Activated CD8-positive, alpha-beta memory T cell treated with anti-CD3 and anti-CD28 coated beads for 36 hours (primary cell): ENCODE results near the gene ZDHHC18. TPM values are rescaled to one million over a fixed set of nuclear protein-coding genes. Genes with fewer than 3 reads are reported as not detected.
"Not testable (repeated sequence)": the region's sequence is repeated elsewhere in the genome, so short reads cannot be mapped to it uniquely, and the experiment has no call there.

ENCODE experiments used
- CTCF ChIA-PET: fragments of 350-600 bp; sonication (Branson Sonifier 250); formaldehyde crosslinking; loops from one replicate; lab custom pipeline; 2021; ENCODE audit warnings: antibody characterized with exemption; lab: Charles Lee
- POLR2A ChIA-PET: fragments of 350-600 bp; sonication (Branson Sonifier 250); formaldehyde crosslinking; loops from one replicate; lab custom pipeline; 2021; ENCODE audit warnings: antibody characterized with exemption; lab: Charles Lee
- total RNA-seq, 2 experiments: library from RNA; stranded (reverse); gene quantifications; one replicate each; pipeline ENCODE4 v1.2.3, GENCODE V29; 2021

Gene ZDHHC18
- total RNA-seq, 2 experiments from 2014 or later: 61.3 to 64.4 TPM

DNA sequence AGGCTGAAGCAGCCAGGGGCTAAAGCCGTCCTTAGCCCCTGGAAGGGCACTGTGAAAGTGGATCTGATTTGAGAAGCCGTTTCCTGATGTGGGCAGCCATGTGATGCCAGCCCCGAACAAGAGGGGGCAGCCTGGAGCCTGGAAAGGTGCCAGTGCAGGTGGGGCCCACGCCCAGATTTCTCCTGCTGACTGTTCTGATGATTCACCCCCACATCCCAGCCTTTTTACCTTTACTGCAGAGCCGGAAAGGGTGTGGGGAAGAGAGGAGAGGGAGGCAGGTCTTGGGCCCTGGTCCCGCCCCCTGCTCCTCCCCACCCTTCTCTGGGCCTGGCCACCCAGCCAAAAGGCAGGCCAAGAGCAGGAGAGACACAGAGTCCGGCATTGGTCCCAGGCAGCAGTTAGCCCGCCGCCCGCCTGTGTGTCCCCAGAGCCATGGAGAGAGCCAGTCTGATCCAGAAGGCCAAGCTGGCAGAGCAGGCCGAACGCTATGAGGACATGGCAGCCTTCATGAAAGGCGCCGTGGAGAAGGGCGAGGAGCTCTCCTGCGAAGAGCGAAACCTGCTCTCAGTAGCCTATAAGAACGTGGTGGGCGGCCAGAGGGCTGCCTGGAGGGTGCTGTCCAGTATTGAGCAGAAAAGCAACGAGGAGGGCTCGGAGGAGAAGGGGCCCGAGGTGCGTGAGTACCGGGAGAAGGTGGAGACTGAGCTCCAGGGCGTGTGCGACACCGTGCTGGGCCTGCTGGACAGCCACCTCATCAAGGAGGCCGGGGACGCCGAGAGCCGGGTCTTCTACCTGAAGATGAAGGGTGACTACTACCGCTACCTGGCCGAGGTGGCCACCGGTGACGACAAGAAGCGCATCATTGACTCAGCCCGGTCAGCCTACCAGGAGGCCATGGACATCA is 36.5 kb downstream of the ZDHHC18 start, which contains the start of gene SFN:
SFN (plus strand) TSS at position 369 of the 904 bp plus-strand sequence; CDS start at position 433, 64 bp downstream.
- ChIA-PET POLR2A (interaction anchor here (0.5 to 1.2 kb wide), 2 partner anchors 29 to 479 kb away, joined by 3 to 4 read pairs; no protein-coding TSS in a partner anchor), CTCF (interaction anchor here (0.5 to 3.8 kb wide), 5 partner anchors 12 to 74 kb away, joined by 3 to 16 read pairs (median 3); no protein-coding TSS in a partner anchor)

DNA sequence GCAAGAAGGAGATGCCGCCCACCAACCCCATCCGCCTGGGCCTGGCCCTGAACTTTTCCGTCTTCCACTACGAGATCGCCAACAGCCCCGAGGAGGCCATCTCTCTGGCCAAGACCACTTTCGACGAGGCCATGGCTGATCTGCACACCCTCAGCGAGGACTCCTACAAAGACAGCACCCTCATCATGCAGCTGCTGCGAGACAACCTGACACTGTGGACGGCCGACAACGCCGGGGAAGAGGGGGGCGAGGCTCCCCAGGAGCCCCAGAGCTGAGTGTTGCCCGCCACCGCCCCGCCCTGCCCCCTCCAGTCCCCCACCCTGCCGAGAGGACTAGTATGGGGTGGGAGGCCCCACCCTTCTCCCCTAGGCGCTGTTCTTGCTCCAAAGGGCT is 37.2 kb downstream of the ZDHHC18 start:
- CTCF ChIA-PET: interaction anchor here (0.5 to 3.8 kb wide), 5 partner anchors 13 to 75 kb away, joined by 3 to 16 read pairs (median 3); no protein-coding TSS in a partner anchor
- POLR2A ChIA-PET: interaction anchor here (0.5 to 1.2 kb wide), 3 partner anchors 27 to 479 kb away, joined by 3 to 4 read pairs (median 3); partner anchors contain the start of gene GPN2

GRCh38 chr1:26864610-26865480 is 38.4 kb downstream of the ZDHHC18 start:
- POLR2A ChIA-PET: interaction anchor here (0.5 to 2.2 kb wide), 15 partner anchors 9 to 330 kb away, joined by 3 to 13 read pairs (median 4); partner anchors contain the start of genes GPATCH3, GPN2, NUDC and PIGV
- CTCF ChIA-PET: interaction anchor here (0.6 to 3.8 kb wide), 9 partner anchors 9 to 157 kb away, joined by 3 to 16 read pairs (median 5); no protein-coding TSS in a partner anchor

DNA sequence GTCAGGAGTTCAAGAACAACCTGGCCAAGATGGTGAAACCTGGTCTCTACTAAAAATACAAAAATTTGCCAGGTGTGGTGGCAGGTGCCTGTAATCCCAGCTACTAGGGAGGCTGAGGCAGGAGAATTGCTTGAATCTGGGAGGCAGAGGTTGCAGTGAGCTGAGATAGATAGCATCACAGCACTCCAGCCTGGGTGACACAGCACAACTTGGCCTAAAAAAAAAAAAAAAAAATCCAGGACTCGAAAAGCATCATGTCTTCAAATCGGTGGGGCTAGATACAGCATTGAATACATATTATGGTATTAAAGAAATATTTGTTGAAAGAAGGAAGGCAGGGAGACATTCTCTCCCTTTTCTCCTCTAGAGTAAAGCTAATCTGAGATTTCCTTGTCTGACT is 46.6 kb downstream of the ZDHHC18 start:
- CTCF ChIA-PET: interaction anchor here (1.2 kb wide), 1 partner anchor 27 kb away, joined by 5 read pairs; no protein-coding TSS in a partner anchor
- POLR2A ChIA-PET: not testable (repeated sequence)

DNA sequence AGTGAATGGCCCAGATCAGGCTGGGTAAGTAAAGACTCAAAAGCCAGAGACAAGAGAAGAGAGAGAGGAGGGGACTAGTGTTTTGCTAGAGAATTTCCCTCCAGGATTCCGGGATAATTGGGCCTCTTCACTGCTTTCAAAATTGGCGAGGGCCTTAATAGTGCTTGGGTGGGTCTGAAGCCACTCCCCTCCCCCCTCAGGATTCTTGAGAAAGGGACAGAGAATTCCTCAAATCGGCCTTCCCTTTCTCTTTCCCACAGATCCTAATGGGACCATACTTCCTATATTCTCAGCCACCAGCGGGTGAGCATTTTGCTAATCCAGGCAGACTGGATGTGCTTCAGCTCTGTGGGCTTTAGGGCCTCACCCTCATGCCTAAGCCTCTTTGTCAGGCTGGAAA is 48.4 kb downstream of the ZDHHC18 start:
- CTCF ChIA-PET: interaction anchor here (1.2 to 2.7 kb wide), 2 partner anchors 10 to 16 kb away, joined by 5 to 6 read pairs; no protein-coding TSS in a partner anchor

DNA sequence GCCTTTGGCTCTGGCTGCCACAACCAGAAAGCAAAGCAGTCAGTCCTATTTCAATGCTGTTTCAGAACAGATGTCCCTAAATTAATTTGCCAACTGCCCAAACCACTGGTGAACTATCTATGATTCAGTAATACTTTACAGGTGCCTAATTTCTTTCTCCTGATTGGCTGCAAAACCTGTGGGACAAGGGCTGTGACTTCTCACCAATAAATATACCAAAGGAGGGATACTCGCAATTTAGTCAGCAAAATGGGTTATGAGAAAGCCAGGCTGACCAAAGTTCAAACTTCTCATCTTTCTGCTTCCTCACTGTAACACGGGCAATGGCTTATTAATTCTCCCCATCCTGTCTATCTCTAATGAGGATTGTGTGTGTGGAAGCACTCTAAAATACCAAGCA is 50.8 kb downstream of the ZDHHC18 start:
- ChIA-PET POLR2A (no interaction called here), CTCF (interaction anchor here (1.0 to 1.6 kb wide), 2 partner anchors 19 to 27 kb away, joined by 3 read pairs; no protein-coding TSS in a partner anchor)

More for the DNA sequence above, 48.4 kb downstream of the ZDHHC18 start:
- POLR2A ChIA-PET: no interaction called here

DNA sequence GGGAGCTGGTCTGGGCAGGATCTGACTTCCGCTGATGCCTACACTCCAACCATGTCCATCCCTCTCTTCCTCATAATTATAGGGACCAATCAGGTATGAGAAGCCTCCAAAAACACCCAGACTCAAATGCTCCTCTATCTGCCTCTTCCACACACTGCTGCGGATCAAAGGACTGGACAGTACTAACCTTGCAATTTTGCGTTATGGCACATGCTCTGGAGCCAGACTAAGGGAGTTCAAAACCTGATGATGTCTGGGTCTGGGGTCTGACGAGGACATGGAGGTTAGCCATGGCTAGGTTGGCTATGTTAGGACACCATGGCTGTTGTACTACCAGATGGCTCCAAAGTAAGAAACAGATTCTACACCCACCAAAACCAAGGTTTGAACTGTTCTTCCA is 53.3 kb downstream of the ZDHHC18 start:
- ChIA-PET CTCF (interaction anchor here (0.8 to 1.7 kb wide), 2 partner anchors 9 to 23 kb away, joined by 3 to 8 read pairs; no protein-coding TSS in a partner anchor), POLR2A (no interaction called here)

DNA sequence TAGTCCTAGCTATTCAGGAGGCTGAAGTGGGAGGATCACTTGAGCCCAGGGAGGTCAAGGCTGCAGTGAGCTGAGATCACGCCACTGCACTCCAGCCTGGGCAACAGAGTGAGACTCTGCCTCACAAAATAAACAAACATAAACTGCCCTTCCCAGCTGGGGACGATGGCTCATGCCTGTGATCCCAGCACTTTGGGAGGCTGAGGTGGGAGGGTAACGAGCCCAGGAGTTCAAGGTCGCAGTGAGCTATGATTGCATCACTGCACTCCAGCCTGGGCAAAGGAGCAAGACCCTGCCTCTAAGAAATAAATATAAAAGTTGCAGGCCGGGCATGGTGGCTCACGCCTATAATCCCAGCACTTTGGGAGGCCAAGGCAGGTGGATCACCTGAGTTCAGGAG is 55.1 kb downstream of the ZDHHC18 start:
- POLR2A ChIA-PET: interaction anchor here (1.3 kb wide), 1 partner anchor 12 kb away, joined by 3 read pairs; no protein-coding TSS in a partner anchor
- CTCF ChIA-PET: not testable (repeated sequence)

- ChIA-PET CTCF (no interaction called here), POLR2A (interaction anchor here (1.3 kb wide), 1 partner anchor 10 kb away, joined by 3 read pairs; no protein-coding TSS in a partner anchor)
Observed at GRCh38 chr1:26882696-26883463, 56.4 kb downstream of the ZDHHC18 start.

DNA sequence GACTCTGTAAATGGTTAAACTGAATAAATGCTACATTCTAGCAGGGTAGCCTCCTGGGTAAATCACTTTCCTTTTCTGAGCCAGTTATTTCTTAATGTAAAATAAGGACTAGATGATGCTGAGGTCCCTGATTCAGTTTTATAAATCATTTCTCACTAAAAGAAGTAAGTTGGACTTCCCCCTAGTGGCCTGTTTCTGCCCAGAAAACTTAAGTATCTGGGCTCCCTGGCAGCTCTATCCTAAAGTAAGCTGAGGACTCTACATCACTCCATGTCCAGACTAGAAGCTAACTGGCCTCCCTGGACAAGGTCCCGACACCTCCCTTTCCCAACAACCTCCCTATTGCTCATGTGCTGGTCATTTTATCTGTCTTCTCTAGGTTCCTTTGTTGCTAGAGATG is 60.6 kb downstream of the ZDHHC18 start:
- ChIA-PET POLR2A (interaction anchor here (0.6 kb wide), 1 partner anchor 212 kb away, joined by 3 read pairs; no protein-coding TSS in a partner anchor), CTCF (interaction anchor here (0.7 to 1.1 kb wide), 3 partner anchors 9 to 1348 kb away, joined by 3 to 4 read pairs (median 4); no protein-coding TSS in a partner anchor)

DNA sequence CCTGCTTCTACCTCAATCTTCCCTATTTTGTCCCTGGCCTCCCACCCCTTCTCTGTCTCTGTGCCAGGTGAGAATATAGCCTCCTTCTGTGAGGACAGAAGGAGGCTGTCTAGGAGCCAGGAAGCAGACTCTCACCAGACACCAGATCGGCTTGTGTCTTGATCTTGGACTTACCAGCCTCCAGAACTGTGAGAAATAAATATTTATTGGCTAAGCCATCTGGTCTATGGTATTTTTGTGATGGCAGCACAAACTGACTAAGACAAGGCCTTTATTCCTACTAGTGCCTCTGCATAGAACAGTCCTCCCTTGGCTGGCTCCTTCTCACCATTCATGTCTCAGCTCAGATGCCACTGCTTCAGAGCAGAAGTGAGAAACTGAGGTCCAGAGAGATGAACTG is 61.7 kb downstream of the ZDHHC18 start:
- CTCF ChIA-PET: interaction anchor here (2.0 kb wide), 1 partner anchor 9 kb away, joined by 8 read pairs; no protein-coding TSS in a partner anchor
- POLR2A ChIA-PET: interaction anchor here (0.7 kb wide), 1 partner anchor 317 kb away, joined by 3 read pairs; no protein-coding TSS in a partner anchor

- ChIA-PET CTCF (interaction anchor here (0.6 to 2.2 kb wide), 7 partner anchors 10 to 197 kb away, joined by 3 to 10 read pairs (median 3); partner anchors contain the start of gene GPATCH3), POLR2A (interaction anchor here (0.5 to 2.0 kb wide), 9 partner anchors 10 to 390 kb away, joined by 3 to 26 read pairs (median 4); partner anchors contain the start of genes GPATCH3, NUDC and TRNP1)
Observed at GRCh38 chr1:26889551-26890466, 63.3 kb downstream of the ZDHHC18 start, which contains the start of gene GPN2. Gene GPN2, minus strand, starts transcription at chr1:26890283. Its CDS starts 187 bp downstream, at chr1:26890096.

GRCh38 chr1:26890467-26890796 is 63.9 kb downstream of the ZDHHC18 start:
- ChIA-PET CTCF (interaction anchor here (0.6 to 2.2 kb wide), 6 partner anchors 9 to 197 kb away, joined by 3 to 10 read pairs (median 3); partner anchors contain the start of gene GPATCH3), POLR2A (interaction anchor here (0.5 to 2.0 kb wide), 7 partner anchors 10 to 390 kb away, joined by 3 to 26 read pairs (median 4); partner anchors contain the start of genes GPATCH3, NUDC and TRNP1)

GRCh38 chr1:26894263-26894662 is 67.8 kb downstream of the ZDHHC18 start:
- POLR2A ChIA-PET: no interaction called here
- CTCF ChIA-PET: no interaction called here

DNA sequence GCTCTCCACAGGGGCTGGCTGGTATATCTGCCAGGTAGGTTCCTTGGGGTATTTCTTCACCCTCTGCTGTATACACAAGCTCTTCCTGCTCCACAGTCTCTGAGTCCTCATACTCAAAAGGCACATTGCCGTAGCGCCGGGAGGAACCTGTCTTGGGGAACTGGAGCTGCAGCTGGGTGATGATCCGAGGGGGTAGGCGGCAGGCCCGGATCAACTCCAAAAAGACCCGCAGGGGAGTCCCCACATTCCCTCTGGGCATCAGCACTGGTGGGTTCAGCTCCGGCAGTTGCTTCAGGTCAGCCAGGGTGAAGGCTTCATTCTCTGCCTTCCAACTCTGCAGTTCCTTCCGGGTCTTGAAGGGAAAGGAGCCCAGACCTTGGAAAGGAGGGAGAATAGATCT is 70.9 kb downstream of the ZDHHC18 start:
- CTCF ChIA-PET: no interaction called here
- POLR2A ChIA-PET: no interaction called here
